GM13976 (cell line): ENCODE results near the gene EFNA4.

ENCODE experiments used
- DNase-seq: peaks from one replicate; pipeline ENCODE4 v3.0.0; 2012; ENCODE audit warnings: low spot score
- in situ Hi-C: fragments of 300-500 bp; cut with MboI; formaldehyde crosslinking; loops from one replicate; pipeline ENCODE4 v1.12.0; 2022; ENCODE audit warnings: low sequenced_read_pairs, mixed read lengths, inconsistent platforms; ENCODE audit not compliant: unreplicated experiment
- TF ChIP-seq, protein P1 (sequence below): IDR thresholded peaks from 2 replicates; pipeline ENCODE4 v1.5.1; 2012; ENCODE audit warnings: borderline replicate concordance, mild to moderate bottlenecking; ENCODE audit not compliant: insufficient read depth; ENCODE audit errors: extremely low read depth, missing control alignments, control extremely low read depth

The EFNA4 gene

GRCh38 chr1:155106862-155107261 is 43.3 kb downstream of the EFNA4 start:
- TF ChIP-seq, protein P1, sequence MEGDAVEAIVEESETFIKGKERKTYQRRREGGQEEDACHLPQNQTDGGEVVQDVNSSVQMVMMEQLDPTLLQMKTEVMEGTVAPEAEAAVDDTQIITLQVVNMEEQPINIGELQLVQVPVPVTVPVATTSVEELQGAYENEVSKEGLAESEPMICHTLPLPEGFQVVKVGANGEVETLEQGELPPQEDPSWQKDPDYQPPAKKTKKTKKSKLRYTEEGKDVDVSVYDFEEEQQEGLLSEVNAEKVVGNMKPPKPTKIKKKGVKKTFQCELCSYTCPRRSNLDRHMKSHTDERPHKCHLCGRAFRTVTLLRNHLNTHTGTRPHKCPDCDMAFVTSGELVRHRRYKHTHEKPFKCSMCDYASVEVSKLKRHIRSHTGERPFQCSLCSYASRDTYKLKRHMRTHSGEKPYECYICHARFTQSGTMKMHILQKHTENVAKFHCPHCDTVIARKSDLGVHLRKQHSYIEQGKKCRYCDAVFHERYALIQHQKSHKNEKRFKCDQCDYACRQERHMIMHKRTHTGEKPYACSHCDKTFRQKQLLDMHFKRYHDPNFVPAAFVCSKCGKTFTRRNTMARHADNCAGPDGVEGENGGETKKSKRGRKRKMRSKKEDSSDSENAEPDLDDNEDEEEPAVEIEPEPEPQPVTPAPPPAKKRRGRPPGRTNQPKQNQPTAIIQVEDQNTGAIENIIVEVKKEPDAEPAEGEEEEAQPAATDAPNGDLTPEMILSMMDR, result no peak
- in situ Hi-C loops, result no loop called here
- no peak for DNase-seq

GRCh38 chr1:155107309-155108264 is 44.0 kb downstream of the EFNA4 start:
- in situ Hi-C loops, result no loop called here
- no peak for DNase-seq
- TF ChIP-seq, protein P1, result no peak

GRCh38 chr1:155108296-155108695 is 44.8 kb downstream of the EFNA4 start:
- DNase-seq, result no peak
- TF ChIP-seq, protein P1, result no peak
- in situ Hi-C loops, result no loop called here

DNA sequence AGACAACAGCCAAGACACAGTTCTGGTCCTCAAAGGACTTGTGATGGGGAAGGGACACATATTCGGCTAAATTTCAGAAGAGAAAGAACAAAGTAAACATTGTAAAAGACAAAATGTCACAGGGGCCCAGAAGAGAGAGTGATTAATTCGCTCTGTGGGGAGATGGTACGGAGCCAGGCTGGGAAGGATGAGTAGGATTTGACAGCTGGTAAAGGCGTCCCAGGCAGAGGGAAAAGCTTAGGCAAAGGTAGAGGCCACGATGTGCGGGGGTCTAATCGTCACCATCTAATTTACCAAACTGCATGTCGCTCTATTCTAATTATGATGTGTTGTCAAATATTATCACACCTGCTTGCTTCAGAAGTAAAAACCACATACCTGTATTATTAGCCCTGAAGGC is 46.8 kb downstream of the EFNA4 start:
- in situ Hi-C loops, result no loop called here
- no peak for DNase-seq
- TF ChIP-seq, protein P1, result no peak

DNA sequence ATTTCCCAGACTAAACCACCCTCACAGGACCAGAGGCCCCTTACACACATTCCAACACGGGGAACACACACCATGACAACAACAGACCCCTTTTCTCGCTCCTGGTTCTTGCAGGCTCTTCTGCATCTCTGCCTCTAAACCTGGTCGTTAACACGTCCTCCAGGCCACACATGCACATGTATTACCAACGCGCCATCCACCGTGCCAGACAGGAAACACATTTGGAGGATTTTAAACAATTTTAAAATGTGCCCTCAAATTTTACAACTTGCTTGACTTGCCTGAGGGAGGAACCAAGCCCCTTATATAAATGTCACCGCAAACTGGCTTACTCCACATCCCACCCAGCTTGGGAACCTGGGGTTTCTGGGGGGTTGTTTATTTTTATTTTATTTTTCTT is 47.3 kb downstream of the EFNA4 start:
- in situ Hi-C loops, result no loop called here
- TF ChIP-seq, protein P1, result no peak
- DNase-seq, result no peak

DNA sequence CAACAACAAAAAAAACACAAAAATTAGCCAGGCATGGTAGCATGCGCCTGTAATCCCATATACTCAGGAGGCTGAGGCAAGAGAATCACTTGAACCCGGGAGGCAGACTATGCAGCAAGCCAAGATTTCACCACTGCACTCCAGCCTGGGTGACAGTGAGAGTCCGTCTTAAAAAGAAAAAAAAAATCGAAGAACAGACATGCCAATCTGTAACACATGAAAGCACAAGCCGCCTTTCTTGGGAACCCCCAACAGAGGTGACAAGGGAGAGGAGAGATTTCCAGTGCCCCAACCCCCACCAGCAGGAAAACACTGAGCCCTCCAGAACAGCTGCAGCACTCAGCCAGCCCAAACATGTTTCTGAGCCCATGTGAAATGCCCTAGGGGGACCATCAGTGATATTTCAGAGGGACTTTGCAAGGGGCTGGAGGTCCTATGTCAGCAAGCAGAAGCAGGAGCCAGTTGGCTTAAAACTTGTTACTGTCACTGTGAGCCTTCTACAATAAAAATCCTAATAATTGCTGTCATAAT is 50.0 kb downstream of the EFNA4 start:
- in situ Hi-C loops, result no loop called here
- TF ChIP-seq, protein P1, result no peak
- no peak for DNase-seq
